Vagina (tissue), 2 donors: Measurements from ENCODE around the gene ACAD10.

Experiments used
- CTCF ChIP-seq, 3 experiments: fragments of 450-650 bp in 2 of 3; fragments of 200-600 bp in 1 of 3; sonication (generic) in 1 of 3; IDR thresholded peaks; one replicate each; pipeline ENCODE4 v1.5.1; 2017 to 2019; ENCODE audit warnings: antibody characterized with exemption in 3 of 3, mild to moderate bottlenecking in 2 of 3, moderate library complexity in 2 of 3
- POLR2A ChIP-seq, 2 donors: fragments of 450-650 bp; IDR thresholded peaks; one replicate each; pipeline ENCODE4 v1.6.1; 2017; ENCODE audit warnings: antibody characterized with exemption in 2 of 2, mild to moderate bottlenecking in 2 of 2, moderate library complexity in 2 of 2
- POLR2AphosphoS5 ChIP-seq, 2 donors: sonication (generic); formaldehyde crosslinking; IDR thresholded peaks; one replicate each; pipeline ENCODE4 v1.9.0; 2017; ENCODE audit warnings: antibody characterized with exemption in 2 of 2, mild to moderate bottlenecking in 2 of 2, low read depth in 1 of 2; ENCODE audit not compliant: insufficient read depth in 1 of 2

- TF ChIP-seq POLR2AphosphoS5 (IDR thresholded peaks at IDR 0.05; ENCODE audit: insufficient read depth in 1 of 2, low read depth in 1 of 2) (no peak), CTCF (IDR thresholded peaks at IDR 0.05) (no peak), POLR2A (IDR thresholded peaks at IDR 0.05) (no peak)
Observed at GRCh38 chr12:111706145-111706544, 20.3 kb downstream of the ACAD10 start.
